HG02943 (cell line): ENCODE results near the gene FAM72A.
"Not testable (repeated sequence)": the region's sequence is repeated elsewhere in the genome, so short reads cannot be mapped to it uniquely, and the experiment has no call there.

Experiments used
- ATAC-seq: cut with Tn5 transposase; IDR thresholded peaks from one replicate; pipeline ENCODE4 v1.9.1; 2021; ENCODE audit warnings: mild to moderate bottlenecking, low read depth, moderate library complexity; ENCODE audit not compliant: unreplicated experiment

FAM72A gene

GRCh38 chr1:206202789-206203363, at the start of gene FAM72A:
TSS of gene FAM72A (minus strand) at chr1:206202839. CDS start at chr1:206202025, 814 bp downstream.
- ATAC-seq = peak; percentile 77

DNA sequence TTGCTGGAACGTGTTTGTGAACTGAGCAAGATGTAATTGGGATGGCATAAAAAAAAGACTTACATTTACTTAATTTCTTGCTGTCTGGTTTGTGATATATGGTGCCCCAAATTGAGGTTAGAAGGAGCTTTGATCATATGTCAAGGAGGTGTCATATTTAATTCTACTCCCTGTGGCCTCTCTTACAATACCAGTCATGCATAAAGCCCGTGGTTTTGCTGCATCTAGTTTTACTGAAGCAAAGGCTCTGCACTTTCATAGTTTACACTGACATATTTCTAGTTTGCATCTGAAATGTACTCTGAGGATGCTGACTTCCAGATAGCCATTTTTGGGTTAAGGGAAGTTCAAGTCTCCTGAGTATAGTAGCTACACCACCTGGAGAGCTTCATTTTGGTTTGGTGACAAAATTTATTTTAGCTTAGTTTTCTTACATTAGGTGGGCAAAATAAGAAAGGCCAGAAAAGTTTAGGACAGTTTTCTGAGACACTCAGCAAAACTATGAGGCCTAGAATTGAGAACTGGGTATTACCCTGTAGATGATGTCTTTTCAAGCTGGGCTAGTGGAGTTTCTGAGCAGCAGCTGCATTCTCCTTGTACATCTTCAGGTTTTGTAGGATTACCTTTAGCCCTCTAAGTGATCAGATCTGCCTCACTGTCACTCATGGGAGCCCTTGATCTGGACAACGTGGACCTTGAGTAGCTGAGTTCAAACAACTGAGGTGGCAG, 48.5 kb upstream of the FAM72A start:
- not testable (repeated sequence) for ATAC-seq

DNA sequence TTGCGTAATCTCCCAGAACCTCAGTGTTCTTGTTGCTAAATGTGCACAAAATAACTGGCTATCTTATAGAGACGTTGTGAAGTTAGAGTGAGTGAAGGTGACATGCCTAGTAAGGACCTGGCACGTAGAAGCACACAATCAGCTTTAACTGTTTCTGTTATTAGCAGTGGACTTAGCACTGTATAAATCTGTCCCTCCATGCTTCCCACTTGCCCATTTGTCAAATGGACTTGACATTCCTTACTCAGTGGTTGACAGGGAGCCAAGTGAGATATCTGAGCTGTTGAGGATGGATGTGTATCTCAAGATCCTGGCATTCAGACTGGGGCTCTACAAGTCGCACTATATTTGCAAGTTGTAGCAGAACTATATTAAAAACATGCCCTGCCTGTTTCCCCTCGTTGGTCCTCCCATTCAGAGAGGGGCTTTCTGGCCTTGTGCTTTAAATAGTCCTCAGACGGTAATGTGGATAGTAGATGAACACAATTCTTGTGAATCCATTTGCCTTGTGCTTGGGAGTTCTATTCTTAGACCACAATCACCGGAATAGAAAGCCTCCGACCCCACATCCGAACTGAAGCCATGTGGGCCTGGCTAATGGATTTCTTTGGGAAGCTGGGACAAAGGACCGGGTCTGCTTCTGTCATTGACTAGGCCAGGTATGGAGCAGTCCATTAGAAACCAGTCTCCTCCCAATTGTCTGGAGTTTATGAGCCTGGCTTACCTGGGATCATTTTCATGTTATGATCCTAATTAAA, 43.7 kb upstream of the FAM72A start:
- not testable (repeated sequence) for ATAC-seq

DNA sequence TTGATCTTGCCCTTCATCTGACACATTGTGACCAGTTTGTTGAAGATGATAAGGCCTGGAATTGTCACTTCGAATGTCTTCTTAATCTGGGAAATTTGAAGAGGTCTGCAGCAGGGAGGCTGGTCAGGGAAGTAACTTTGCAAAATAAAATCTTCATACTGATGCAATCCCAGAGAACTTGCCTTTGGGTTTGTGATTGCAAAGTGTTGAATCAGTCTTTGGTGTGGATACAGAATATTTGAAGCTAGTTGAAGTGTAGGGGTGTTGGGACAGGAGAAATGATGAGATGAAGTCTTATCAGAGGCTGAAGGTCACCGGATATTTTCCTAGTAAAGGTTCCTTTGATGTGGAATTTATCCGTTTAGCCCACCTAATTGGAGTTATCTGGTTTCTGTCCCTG, 42.8 kb upstream of the FAM72A start:
- not testable (repeated sequence) for ATAC-seq

DNA sequence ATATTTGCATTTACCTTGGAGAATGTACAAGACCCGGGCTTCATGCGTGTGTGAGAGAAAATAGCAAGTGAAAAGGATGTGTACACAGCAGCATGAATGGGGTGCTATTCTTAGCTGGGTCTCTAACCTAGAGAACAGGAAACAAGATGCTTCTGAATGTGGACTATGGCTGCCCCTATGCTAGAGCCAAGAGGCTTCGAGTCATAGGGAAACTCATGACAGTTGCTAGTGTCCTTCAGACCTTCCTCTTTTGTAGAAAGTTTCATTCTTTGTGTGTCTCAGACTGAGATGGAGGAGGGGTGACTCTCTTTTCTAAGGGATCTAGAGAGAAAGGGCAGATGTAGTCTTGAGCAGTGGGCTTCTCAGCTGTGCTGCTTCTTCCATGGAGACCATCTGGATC, 40.7 kb upstream of the FAM72A start:
- ATAC-seq = peak; percentile 95

DNA sequence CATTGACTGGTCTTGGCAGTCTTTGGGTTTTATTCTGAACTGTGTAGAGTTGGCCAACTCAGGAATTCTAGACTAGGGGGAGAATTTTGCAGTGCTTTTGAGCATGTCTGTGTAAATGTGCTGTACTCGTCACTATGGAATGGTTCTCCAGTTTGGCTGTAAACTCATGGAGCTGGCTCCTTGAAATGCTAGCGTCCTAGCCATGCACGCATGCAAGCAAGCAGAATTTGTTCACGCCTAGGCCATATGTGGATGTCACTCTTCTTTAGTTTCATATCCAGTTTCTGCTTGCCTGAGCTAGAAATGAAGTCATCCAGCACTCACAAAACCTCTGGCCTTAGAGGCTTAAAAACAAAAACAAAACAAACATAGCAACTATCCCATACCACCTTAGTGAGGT, 37.6 kb upstream of the FAM72A start:
- ATAC-seq = not testable (repeated sequence)

DNA sequence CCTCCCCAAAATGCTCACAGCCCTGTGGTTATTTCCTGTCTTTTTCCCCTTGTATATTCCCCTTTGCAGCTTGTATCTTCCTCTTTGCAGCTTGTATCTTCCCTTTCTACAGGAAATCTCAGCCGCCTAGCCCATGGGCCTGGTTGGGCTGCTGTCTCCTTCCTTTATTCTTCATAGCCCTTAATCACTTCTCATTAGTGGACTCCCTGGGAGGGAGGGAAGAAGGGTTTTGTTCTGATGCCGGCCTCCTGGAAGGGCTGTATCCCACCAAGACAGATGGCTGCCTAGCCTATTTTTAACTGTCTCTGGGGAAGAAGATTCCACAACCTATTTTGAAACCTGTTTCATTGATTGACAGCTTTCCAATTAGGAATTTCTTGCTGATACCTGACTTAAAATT, 32.6 kb upstream of the FAM72A start:
- not testable (repeated sequence) for ATAC-seq

DNA sequence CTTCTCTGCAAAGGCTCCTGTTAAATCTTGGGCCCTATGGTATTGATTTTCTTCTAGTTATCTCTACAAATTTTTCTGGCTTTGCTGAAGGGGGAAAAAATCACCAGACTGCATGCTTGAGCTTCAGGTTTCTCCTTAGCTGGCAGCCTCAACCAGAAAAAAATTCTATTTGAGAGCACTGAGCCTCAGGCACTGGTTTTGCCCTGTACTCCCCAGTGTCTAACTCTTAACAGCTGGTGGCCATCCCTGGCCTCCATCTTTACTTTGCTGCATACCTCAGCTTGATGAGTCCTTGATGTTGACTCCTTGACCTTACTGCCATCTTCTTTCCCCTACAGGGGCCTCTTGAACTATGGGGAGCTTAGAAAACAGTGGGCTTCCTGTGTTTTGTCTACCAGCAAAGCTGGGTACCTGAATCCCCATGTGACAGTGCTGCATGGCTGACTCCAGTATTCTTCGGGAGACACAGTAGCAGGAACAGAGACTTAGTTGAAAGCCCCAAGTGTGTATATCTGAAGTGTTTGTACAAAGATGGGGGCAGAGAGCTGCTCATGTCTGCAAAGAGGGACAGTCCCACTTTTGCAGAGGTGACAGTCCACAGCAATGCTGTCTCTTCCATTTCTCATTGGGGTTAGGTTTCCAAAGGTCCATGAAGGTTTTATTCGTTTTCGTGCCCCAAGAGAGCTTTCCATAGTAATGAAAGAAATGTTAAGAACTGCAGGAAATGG, 31.7 kb upstream of the FAM72A start:
- not testable (repeated sequence) for ATAC-seq

- not testable (repeated sequence) for ATAC-seq
Measured at GRCh38 chr1:206232970-206233645, 30.5 kb upstream of the FAM72A start.

DNA sequence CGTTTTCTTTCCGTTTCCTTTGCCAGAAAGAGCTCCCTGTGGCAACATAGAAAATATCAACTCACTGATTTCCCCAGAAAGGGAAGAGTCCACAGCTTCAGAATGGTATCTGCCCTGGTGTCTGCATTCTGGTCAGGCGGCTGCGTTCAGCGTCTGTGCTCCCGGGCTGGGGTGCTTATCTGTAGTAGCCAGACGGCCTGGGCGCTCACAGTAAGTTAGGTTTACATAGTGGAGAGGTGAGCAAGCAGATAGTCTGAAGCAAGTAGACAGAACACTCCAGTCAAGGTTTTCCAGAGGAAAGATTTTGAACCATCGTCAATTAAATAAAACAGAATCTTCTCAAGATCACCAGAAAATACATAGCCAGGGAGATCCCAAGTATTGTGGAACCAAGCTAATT, 29.4 kb upstream of the FAM72A start:
- ATAC-seq = not testable (repeated sequence)

GRCh38 chr1:206229286-206229685, 26.6 kb upstream of the FAM72A start:
- not testable (repeated sequence) for ATAC-seq

GRCh38 chr1:206226886-206227285, 24.2 kb upstream of the FAM72A start:
- ATAC-seq = not testable (repeated sequence)

DNA sequence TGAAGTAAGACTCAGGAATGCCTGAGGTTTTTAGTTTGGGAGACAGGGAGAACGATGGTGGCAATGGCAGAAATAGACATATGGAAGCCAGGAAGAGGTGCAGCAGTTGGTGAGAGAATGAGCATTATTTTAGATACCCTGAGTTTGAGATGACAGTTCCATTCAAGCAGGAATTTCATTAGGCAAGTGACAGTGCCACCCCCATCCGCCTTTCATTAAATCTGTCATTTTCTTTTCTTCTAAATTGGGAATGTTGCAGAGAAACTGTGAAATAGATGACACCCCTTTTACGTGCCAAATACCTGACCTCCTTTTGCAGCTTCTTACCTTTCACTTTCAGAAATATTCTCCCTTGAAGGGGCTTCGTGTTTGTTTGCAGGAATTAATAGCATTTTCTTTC, 22.7 kb upstream of the FAM72A start:
- ATAC-seq = not testable (repeated sequence)

- not testable (repeated sequence) for ATAC-seq
Measured at GRCh38 chr1:206224190-206224776, 21.6 kb upstream of the FAM72A start.

DNA sequence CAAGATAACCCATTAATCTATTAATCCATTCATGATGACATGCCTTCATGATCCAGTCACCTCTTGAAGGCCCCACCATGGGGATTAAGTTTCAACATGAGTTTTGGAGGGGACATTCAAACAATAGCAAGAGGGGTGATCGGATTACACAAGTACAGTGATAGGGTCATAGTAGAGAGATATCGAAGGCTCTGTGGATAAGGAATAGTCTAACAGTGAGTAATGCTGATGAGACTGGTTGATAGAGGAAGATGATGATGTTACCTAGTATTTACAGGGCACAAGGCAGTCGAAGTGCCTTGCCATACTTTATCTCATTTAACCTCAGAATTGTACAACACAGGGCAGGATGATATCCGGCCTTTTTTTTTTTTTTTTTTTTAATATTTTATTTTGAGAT, 18.9 kb upstream of the FAM72A start:
- ATAC-seq = not testable (repeated sequence)

DNA sequence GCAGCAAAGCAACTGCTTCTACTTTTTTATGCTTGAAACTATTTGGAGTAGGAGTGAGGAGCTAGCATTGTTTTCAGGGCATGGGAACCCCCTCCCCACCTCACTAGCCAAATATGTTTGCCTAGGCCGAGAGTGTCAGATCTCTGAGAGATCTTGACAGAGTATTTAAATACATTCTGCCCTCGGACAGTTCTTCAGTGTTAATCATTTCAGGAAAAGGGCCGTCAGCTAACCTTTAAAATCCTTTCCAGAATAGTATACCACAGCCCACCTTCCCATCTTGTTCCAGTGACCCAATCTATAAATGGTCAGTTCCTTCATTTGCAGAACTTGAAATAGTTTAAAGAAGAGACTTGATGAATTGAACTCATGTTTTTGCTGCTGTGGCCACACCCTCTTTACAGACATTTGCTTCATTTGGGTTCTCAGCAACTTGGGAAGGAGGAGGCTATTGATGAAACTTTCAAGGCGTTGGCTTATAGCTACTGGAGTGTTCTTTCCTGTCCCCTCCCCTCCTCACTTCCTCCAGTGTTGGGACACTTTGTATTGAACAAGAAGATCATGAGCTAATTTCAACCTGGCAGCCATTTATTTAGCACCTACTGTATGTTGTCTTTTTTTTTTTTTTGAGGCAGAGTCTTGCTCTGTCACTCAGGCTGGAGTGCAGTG, 17.8 kb upstream of the FAM72A start:
- not testable (repeated sequence) for ATAC-seq

GRCh38 chr1:206219514-206220331, 17.1 kb upstream of the FAM72A start:
- ATAC-seq = not testable (repeated sequence)

DNA sequence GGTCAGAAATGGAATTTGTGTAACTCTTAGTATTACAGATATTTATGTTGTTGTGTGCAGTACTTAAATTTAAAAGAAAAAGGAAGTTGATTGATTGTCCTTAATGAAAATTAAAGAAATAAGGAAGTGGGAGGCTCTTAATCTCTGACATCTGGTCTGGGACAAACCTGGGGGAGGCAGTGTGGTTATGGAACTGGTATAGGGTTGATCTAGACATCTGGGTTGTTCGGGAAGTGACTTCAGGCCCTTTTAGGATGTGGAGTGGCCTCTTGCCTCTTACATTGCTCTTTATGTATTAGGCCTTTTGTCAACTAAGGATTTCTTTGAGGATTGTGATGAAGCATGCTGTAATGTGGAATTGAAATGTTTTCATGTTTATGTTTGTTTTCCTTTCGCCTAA, 16.1 kb upstream of the FAM72A start:
- ATAC-seq = not testable (repeated sequence)
